Heart left ventricle (tissue), 13 donors: ENCODE data around the gene POLR2B.

Experiments used
- POLR2A ChIP-seq, 2 donors: fragments of 450-650 bp; IDR thresholded peaks; one replicate each; pipeline ENCODE4 v1.6.1; 2017; ENCODE audit warnings: antibody characterized with exemption in 2 of 2, mild to moderate bottlenecking in 2 of 2, moderate library complexity in 2 of 2
- TF ChIP-seq, protein P1 (sequence below), 12 donors: fragments of 200-600 bp; sonication (generic) in 4 of 12; IDR thresholded peaks; one replicate each; pipeline versions ENCODE4 v1.5.0 to v1.8.0; 2018 to 2022; ENCODE audit warnings: antibody characterized with exemption in 12 of 12, mild to moderate bottlenecking in 5 of 12
- donor health status: ischemic (EF 13 %, LVEDD 7.1; RV severe dilation, severe dysfunction).
- donor health status: DM: no; HTN: yes; CAD: no.
- donor health status: DM: no; HTN: no; CAD: no.
- donor health status: ischemic (EF 25% LVEDD 6.9; RV normal size, moderate dysfunction).
- donor health status: ischemic (EF 25% LVEDD 5.7; RV mildly dilated, moderate dysfunction).
- donor health status: ischemic (EF 35%, LVEDD 5.7; RV mildly dilated, moderate dysfunction).
- donor health status: nonischemic (EF 11% LVEDD 7.7; RV severe dilation, severe dysfunction).
- donor health status: DM: yes; HTN: yes; CAD: no.
- donor health status: PGD.
- donor health status: ischemic (EF 29% LVEDD 5.4; RV normal size, mild dysfunction).
- donor health status: nonischemic (EF 23%, LVEDD 6.1; RV moderate dilation, normal function).

DNA sequence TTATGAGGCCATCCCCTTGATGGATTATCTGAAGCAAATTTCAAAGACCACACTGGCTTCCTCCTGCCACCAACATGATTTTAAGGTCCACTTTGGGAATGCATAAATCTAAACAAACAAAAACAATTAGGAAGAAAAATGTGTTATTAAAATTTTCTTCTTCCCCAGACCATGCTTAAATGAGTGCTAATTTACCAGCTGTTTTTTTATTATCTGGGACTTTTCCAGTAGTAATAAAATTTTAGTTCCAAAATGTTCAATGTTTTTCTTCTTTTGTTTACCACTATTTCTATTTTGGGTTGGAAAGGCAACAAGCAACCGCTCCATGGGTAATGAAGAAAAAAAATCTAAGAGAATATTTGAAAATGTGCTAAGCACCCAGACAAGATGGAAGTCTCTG lies 62.3 kb downstream of the POLR2B start:
- TF ChIP-seq, protein P1, sequence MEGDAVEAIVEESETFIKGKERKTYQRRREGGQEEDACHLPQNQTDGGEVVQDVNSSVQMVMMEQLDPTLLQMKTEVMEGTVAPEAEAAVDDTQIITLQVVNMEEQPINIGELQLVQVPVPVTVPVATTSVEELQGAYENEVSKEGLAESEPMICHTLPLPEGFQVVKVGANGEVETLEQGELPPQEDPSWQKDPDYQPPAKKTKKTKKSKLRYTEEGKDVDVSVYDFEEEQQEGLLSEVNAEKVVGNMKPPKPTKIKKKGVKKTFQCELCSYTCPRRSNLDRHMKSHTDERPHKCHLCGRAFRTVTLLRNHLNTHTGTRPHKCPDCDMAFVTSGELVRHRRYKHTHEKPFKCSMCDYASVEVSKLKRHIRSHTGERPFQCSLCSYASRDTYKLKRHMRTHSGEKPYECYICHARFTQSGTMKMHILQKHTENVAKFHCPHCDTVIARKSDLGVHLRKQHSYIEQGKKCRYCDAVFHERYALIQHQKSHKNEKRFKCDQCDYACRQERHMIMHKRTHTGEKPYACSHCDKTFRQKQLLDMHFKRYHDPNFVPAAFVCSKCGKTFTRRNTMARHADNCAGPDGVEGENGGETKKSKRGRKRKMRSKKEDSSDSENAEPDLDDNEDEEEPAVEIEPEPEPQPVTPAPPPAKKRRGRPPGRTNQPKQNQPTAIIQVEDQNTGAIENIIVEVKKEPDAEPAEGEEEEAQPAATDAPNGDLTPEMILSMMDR (IDR thresholded peaks at IDR 0.05) = no peak
- no peak for TF ChIP-seq POLR2A (IDR thresholded peaks at IDR 0.05)
